RWPE2 (cell line): ENCODE data around the gene GMDS.
A peak's percentile ranks its signal among the peaks of the same experiment; 100 is the strongest.

Experiments used
- ATAC-seq: fragments of 200-7000 bp; cut with Tn5 transposase; 3 replicates; pipeline ENCODE4 v1.9.1; 2021; ENCODE audit warnings: low read depth
- DNase-seq: peaks from one replicate; pipeline ENCODE4 v3.0.0-alpha.2; 2020; ENCODE audit warnings: low spot score
- H3K27ac ChIP-seq: fragments of 450-650 bp; 2 replicates; pipeline ENCODE4 v1.5.1; 2017; ENCODE audit warnings: mild to moderate bottlenecking; ENCODE audit not compliant: poor library complexity, severe bottlenecking
- H3K27me3 ChIP-seq: fragments of 250-450 bp; sonication (Bioruptor Pico); 2 replicates; pipeline ENCODE4 v1.5.1; 2021; ENCODE audit warnings: mild to moderate bottlenecking, moderate library complexity; ENCODE audit not compliant: insufficient read depth, poor library complexity, severe bottlenecking
- H3K36me3 ChIP-seq: fragments of 250-450 bp; sonication (Bioruptor Pico); 2 replicates; pipeline ENCODE4 v1.5.1; 2020; ENCODE audit warnings: low read depth, mild to moderate bottlenecking, moderate library complexity
- H3K4me1 ChIP-seq: fragments of 250-450 bp; sonication (Bioruptor Pico); 2 replicates; pipeline ENCODE4 v1.5.1; 2021; ENCODE audit warnings: mild to moderate bottlenecking, moderate library complexity; ENCODE audit not compliant: insufficient read depth, poor library complexity, severe bottlenecking
- H3K4me3 ChIP-seq: fragments of 250-450 bp; sonication (Bioruptor Pico); 2 replicates; pipeline ENCODE4 v1.5.1; 2021; ENCODE audit warnings: mild to moderate bottlenecking, moderate library complexity; ENCODE audit not compliant: severe bottlenecking
- H3K9me3 ChIP-seq: fragments of 250-450 bp; sonication (Bioruptor Pico); 2 replicates; pipeline ENCODE4 v1.5.1; 2021; ENCODE audit warnings: mild to moderate bottlenecking, moderate library complexity; ENCODE audit not compliant: severe bottlenecking
- CTCF ChIP-seq: fragments of 450-650 bp; IDR thresholded peaks from one replicate; pipeline ENCODE4 v1.5.1; 2017; ENCODE audit warnings: mild to moderate bottlenecking, moderate library complexity; ENCODE audit not compliant: poor library complexity, severe bottlenecking

Gene GMDS

GRCh38 chr6:1995636-1996035, 249.8 kb downstream of the GMDS start:
- Histone ChIP-seq H3K4me1 (no peaks in the 10 kb centered on the region), H3K36me3 (no peaks in the 10 kb centered on the region), H3K9me3 (no peaks in the 10 kb centered on the region), H3K4me3 (no peak overlapping the region), H3K27ac (no peak overlapping the region), H3K27me3 (no peaks in the 10 kb centered on the region)
- no peak for DNase-seq
- no peak for TF ChIP-seq CTCF
- no peak for ATAC-seq

GRCh38 chr6:1993042-1993441, 252.4 kb downstream of the GMDS start:
- H3K36me3 ChIP-seq = no peaks in the 10 kb centered on the region
- no peak overlapping the region for H3K4me3 ChIP-seq
- no peak overlapping the region for H3K27ac ChIP-seq
- no peaks in the 10 kb centered on the region for H3K9me3 ChIP-seq
- ATAC-seq = no peak
- no peak for DNase-seq
- no peaks in the 10 kb centered on the region for H3K27me3 ChIP-seq
- peaks cover under 1% of the 10 kb centered on the region for H3K4me1 ChIP-seq
- TF ChIP-seq CTCF = no peak

- no peak overlapping the region for H3K4me3 ChIP-seq
- ATAC-seq (no peak), DNase-seq (no peak)
- no peak for TF ChIP-seq CTCF
- no peak overlapping the region for H3K27ac ChIP-seq
- H3K4me1 ChIP-seq = peaks cover 8% of the 10 kb centered on the region
- H3K27me3 ChIP-seq = no peaks in the 10 kb centered on the region
- no peaks in the 10 kb centered on the region for H3K36me3 ChIP-seq
- H3K9me3 ChIP-seq = no peaks in the 10 kb centered on the region
These were observed 254.0 kb downstream of the GMDS start for GRCh38 chr6:1991332-1991878.

GRCh38 chr6:1988843-1989242, 256.6 kb downstream of the GMDS start:
- Histone ChIP-seq H3K9me3 (no peaks in the 10 kb centered on the region), H3K4me3 (no peak overlapping the region), H3K27ac (no peak overlapping the region), H3K27me3 (no peaks in the 10 kb centered on the region), H3K4me1 (peaks cover 8% of the 10 kb centered on the region), H3K36me3 (no peaks in the 10 kb centered on the region)
- TF ChIP-seq CTCF = no peak
- no peak for DNase-seq
- ATAC-seq = no peak

- Histone ChIP-seq H3K4me3 (no peak overlapping the region), H3K27ac (no peak overlapping the region), H3K27me3 (no peaks in the 10 kb centered on the region), H3K36me3 (no peaks in the 10 kb centered on the region), H3K9me3 (no peaks in the 10 kb centered on the region), H3K4me1 (peaks cover 8% of the 10 kb centered on the region)
- no peak for TF ChIP-seq CTCF
- DNase-seq (no peak), ATAC-seq (peak; percentile 82; the same call in 2 of the 3 replicates)
These were observed 257.8 kb downstream of the GMDS start for GRCh38 chr6:1987640-1988039.
